ENCODE results near the gene DIAPH2. TPM values are rescaled to one million over a fixed set of nuclear protein-coding genes. Genes with fewer than 3 reads are reported as not detected.

DIAPH2 gene
- total RNA-seq, 4 donors from 2014 or later, result 11.1 to 26.5 (median 18.7) TPM

- Histone ChIP-seq H3K36me3 (no peaks in the 10 kb centered on the region), H3K27ac (no peak overlapping the region), H3K4me1 (no peaks in the 10 kb centered on the region), H3K27me3 (no peaks in the 10 kb centered on the region), H3K4me3 (replicated peaks in 1 of 3) (no peak overlapping the region), H3K9me3 (no peaks in the 10 kb centered on the region)
- 58 to 71% methylated on average over 1 of the region's 1 CpG for WGBS, 2 donors
- intact Hi-C loops (cut with DNase I), result no loop called here
- no peak for DNase-seq
- TF ChIP-seq CTCF (IDR thresholded peaks at IDR 0.05) (no peak), POLR2A (IDR thresholded peaks at IDR 0.05) (no peak)
Observed at GRCh38 chrX:97306771-97307470, 622.3 kb downstream of the DIAPH2 start.

- no peaks in the 10 kb centered on the region for H3K9me3 ChIP-seq
- DNase-seq, result no peak
- no peaks in the 10 kb centered on the region for H3K27me3 ChIP-seq
- 89 to 92% methylated on average over 4 of the region's 4 CpGs for WGBS, 2 donors
- no peak overlapping the region for H3K27ac ChIP-seq
- intact Hi-C loops (cut with DNase I), result no loop called here
- H3K4me3 ChIP-seq (replicated peaks in 1 of 3), result no peak overlapping the region
- TF ChIP-seq CTCF (IDR thresholded peaks at IDR 0.05), result no peak
- no peaks in the 10 kb centered on the region for H3K4me1 ChIP-seq
- H3K36me3 ChIP-seq, result no peaks in the 10 kb centered on the region
Observed at GRCh38 chrX:97308171-97308570, 623.5 kb downstream of the DIAPH2 start.

- intact Hi-C loops (cut with DNase I), result no loop called here
- Histone ChIP-seq H3K4me3 (replicated peaks in 1 of 3) (no peak overlapping the region), H3K27ac (no peak overlapping the region), H3K27me3 (no peaks in the 10 kb centered on the region), H3K4me1 (no peaks in the 10 kb centered on the region), H3K9me3 (no peaks in the 10 kb centered on the region), H3K36me3 (no peaks in the 10 kb centered on the region)
- no peak for DNase-seq
- TF ChIP-seq POLR2A (IDR thresholded peaks at IDR 0.05) (no peak), CTCF (IDR thresholded peaks at IDR 0.05) (no peak)
- WGBS, 2 donors, result 74 to 82% methylated on average over 2 of the region's 2 CpGs
Observed at GRCh38 chrX:97309487-97310116, 625.0 kb downstream of the DIAPH2 start.

- Histone ChIP-seq H3K27ac (no peak overlapping the region), H3K27me3 (no peaks in the 10 kb centered on the region), H3K4me1 (no peaks in the 10 kb centered on the region), H3K36me3 (no peaks in the 10 kb centered on the region), H3K4me3 (replicated peaks in 1 of 3) (no peak overlapping the region), H3K9me3 (no peaks in the 10 kb centered on the region)
- no peak for DNase-seq
- intact Hi-C loops (cut with DNase I), result no loop called here
- no peak for TF ChIP-seq POLR2A (IDR thresholded peaks at IDR 0.05)
- no peak for TF ChIP-seq CTCF (IDR thresholded peaks at IDR 0.05)
- WGBS, 2 donors, result 68 to 75% methylated on average over 8 of the region's 8 CpGs
Observed at GRCh38 chrX:97310373-97310772, 625.7 kb downstream of the DIAPH2 start.

- Histone ChIP-seq H3K9me3 (no peaks in the 10 kb centered on the region), H3K4me1 (no peaks in the 10 kb centered on the region), H3K27me3 (no peaks in the 10 kb centered on the region), H3K4me3 (replicated peaks in 1 of 3) (no peak overlapping the region), H3K36me3 (no peaks in the 10 kb centered on the region), H3K27ac (no peak overlapping the region)
- no peak for TF ChIP-seq POLR2A (IDR thresholded peaks at IDR 0.05)
- TF ChIP-seq CTCF (IDR thresholded peaks at IDR 0.05), result no peak
- intact Hi-C loops (cut with DNase I), result no loop called here
- WGBS, 2 donors, result 91 to 95% methylated on average over 1 to 4 of the region's 4 CpGs
- no peak for DNase-seq
Observed at GRCh38 chrX:97311066-97311778, 626.6 kb downstream of the DIAPH2 start.
